Gastrocnemius medialis (tissue), 4 donors: ENCODE data around the gene AGTRAP.

Source experiments
- POLR2A ChIP-seq, 2 donors: fragments of 450-650 bp; IDR thresholded peaks; one replicate each; pipeline ENCODE4 v1.6.1; 2017; ENCODE audit warnings: antibody characterized with exemption in 2 of 2, mild to moderate bottlenecking in 2 of 2, moderate library complexity in 2 of 2
- TF ChIP-seq, protein P1 (sequence below), 5 experiments: fragments of 450-650 bp in 3 of 5; fragments of 200-600 bp in 2 of 5; sonication (generic) in 2 of 5; IDR thresholded peaks in 4 of 5; conservative IDR thresholded peaks in 1 of 5; 1 replicate in 4 of 5; 2 replicates in 1 of 5; pipeline ENCODE4 v1.5.1; 2016 to 2019; ENCODE audit warnings: antibody characterized with exemption in 5 of 5, mild to moderate bottlenecking in 3 of 5, moderate library complexity in 3 of 5

GRCh38 chr1:11780380-11781147 is 44.6 kb downstream of the AGTRAP start:
- TF ChIP-seq, protein P1, sequence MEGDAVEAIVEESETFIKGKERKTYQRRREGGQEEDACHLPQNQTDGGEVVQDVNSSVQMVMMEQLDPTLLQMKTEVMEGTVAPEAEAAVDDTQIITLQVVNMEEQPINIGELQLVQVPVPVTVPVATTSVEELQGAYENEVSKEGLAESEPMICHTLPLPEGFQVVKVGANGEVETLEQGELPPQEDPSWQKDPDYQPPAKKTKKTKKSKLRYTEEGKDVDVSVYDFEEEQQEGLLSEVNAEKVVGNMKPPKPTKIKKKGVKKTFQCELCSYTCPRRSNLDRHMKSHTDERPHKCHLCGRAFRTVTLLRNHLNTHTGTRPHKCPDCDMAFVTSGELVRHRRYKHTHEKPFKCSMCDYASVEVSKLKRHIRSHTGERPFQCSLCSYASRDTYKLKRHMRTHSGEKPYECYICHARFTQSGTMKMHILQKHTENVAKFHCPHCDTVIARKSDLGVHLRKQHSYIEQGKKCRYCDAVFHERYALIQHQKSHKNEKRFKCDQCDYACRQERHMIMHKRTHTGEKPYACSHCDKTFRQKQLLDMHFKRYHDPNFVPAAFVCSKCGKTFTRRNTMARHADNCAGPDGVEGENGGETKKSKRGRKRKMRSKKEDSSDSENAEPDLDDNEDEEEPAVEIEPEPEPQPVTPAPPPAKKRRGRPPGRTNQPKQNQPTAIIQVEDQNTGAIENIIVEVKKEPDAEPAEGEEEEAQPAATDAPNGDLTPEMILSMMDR (IDR thresholded peaks at IDR 0.05 in 4 of 5, conservative IDR thresholded peaks at IDR 0.05 in 1 of 5), result no peak
- TF ChIP-seq POLR2A (IDR thresholded peaks at IDR 0.05), result no peak
